ENCODE measurements around the gene PAX4. TPM values are rescaled to one million over a fixed set of nuclear protein-coding genes. Genes with fewer than 3 reads are reported as not detected.

The PAX4 gene
- total RNA-seq, 1 donor from 2014 or later = not detected

GRCh38 chr7:127591189-127591588 lies 26.8 kb downstream of the PAX4 start:
- Mint-ChIP-seq H3K27ac (no peak overlapping the region), H3K36me3 (peaks cover 18% of the 10 kb centered on the region), H3K27me3 (ENCODE audit: insufficient read depth, low read depth) (peaks cover 5% of the 10 kb centered on the region), H3K9me3 (no peaks in the 10 kb centered on the region), H3K4me1 (peaks cover 13% of the 10 kb centered on the region), H3K4me3 (peak overlapping the region; percentile 58)
- H3K27me3 ChIP-seq = peaks cover 14% of the 10 kb centered on the region
- no peak overlapping the region for H3K27ac ChIP-seq
- H3K4me2 ChIP-seq = no peak overlapping the region
- H3K79me2 ChIP-seq (ENCODE audit: low read depth) = peaks cover 13% of the 10 kb centered on the region
- no peaks in the 10 kb centered on the region for H3K9me3 ChIP-seq (ENCODE audit: low read depth)
- TF ChIP-seq EZH2 (IDR thresholded peaks at IDR 0.05) = no peak
- TF ChIP-seq CTCF (IDR thresholded peaks at IDR 0.05) = no peak
- TF ChIP-seq EZH2phosphoT487 (IDR thresholded peaks at IDR 0.05) = no peak
- no peaks in the 10 kb centered on the region for H3K36me3 ChIP-seq
- peaks cover 11% of the 10 kb centered on the region for H4K20me1 ChIP-seq (ENCODE audit: low read depth)
- no peak overlapping the region for H3K9ac ChIP-seq
- no peak overlapping the region for H2AFZ ChIP-seq (replicated peaks)
- no peak overlapping the region for H3K4me3 ChIP-seq
- no peaks in the 10 kb centered on the region for H3K4me1 ChIP-seq
- DNase-seq (ENCODE audit: low spot score) = no peak
- H3F3A ChIP-seq (ENCODE audit: low read depth) = peaks cover 10% of the 10 kb centered on the region

GRCh38 chr7:127589896-127590295 lies 28.0 kb downstream of the PAX4 start:
- no peak overlapping the region for H3K4me2 ChIP-seq

GRCh38 chr7:127588697-127589482 lies 29.1 kb downstream of the PAX4 start:
- Histone ChIP-seq H3K4me1 (peaks cover 5% of the 10 kb centered on the region), H3K27ac (peak overlapping the region; percentile 14), H3K79me2 (ENCODE audit: low read depth) (peaks cover 27% of the 10 kb centered on the region), H2AFZ (replicated peaks) (peak overlapping the region; percentile 97), H3K9me3 (ENCODE audit: low read depth) (no peaks in the 10 kb centered on the region), H3K9ac (peak overlapping the region; percentile 80), H4K20me1 (ENCODE audit: low read depth) (peaks cover 19% of the 10 kb centered on the region), H3F3A (ENCODE audit: low read depth) (peaks cover 10% of the 10 kb centered on the region), H3K4me3 (peak overlapping the region; percentile 98), H3K27me3 (peaks cover 19% of the 10 kb centered on the region), H3K36me3 (no peaks in the 10 kb centered on the region), H3K4me2 (peak overlapping the region; percentile 91)
- Mint-ChIP-seq H3K27ac (peak overlapping the region; percentile 76), H3K4me1 (peaks cover 22% of the 10 kb centered on the region), H3K27me3 (ENCODE audit: insufficient read depth, low read depth) (peaks cover 3% of the 10 kb centered on the region), H3K4me3 (peak overlapping the region; percentile 96), H3K9me3 (no peaks in the 10 kb centered on the region), H3K36me3 (peaks cover 18% of the 10 kb centered on the region)
- peak; percentile 84 for DNase-seq (ENCODE audit: low spot score)
- TF ChIP-seq EZH2phosphoT487 (IDR thresholded peaks at IDR 0.05) = no peak
- TF ChIP-seq CTCF (IDR thresholded peaks at IDR 0.05) = peak; percentile 70

More at GRCh38 chr7:127589896-127590295, 28.0 kb downstream of the PAX4 start:
- Histone ChIP-seq H3K79me2 (ENCODE audit: low read depth) (peaks cover 17% of the 10 kb centered on the region), H3K9ac (no peak overlapping the region), H2AFZ (replicated peaks) (no peak overlapping the region), H3K4me1 (no peaks in the 10 kb centered on the region), H3K4me3 (no peak overlapping the region), H3K9me3 (ENCODE audit: low read depth) (no peaks in the 10 kb centered on the region), H3K27ac (no peak overlapping the region), H4K20me1 (ENCODE audit: low read depth) (peaks cover 11% of the 10 kb centered on the region), H3K27me3 (peaks cover 19% of the 10 kb centered on the region), H3F3A (ENCODE audit: low read depth) (peaks cover 10% of the 10 kb centered on the region), H3K36me3 (no peaks in the 10 kb centered on the region)
- Mint-ChIP-seq H3K4me3 (peak overlapping the region; percentile 96), H3K27me3 (ENCODE audit: insufficient read depth, low read depth) (peaks cover 3% of the 10 kb centered on the region), H3K27ac (no peak overlapping the region), H3K4me1 (peaks cover 13% of the 10 kb centered on the region), H3K36me3 (peaks cover 18% of the 10 kb centered on the region), H3K9me3 (no peaks in the 10 kb centered on the region)
- TF ChIP-seq CTCF (IDR thresholded peaks at IDR 0.05) (no peak), EZH2 (IDR thresholded peaks at IDR 0.05) (no peak), EZH2phosphoT487 (IDR thresholded peaks at IDR 0.05) (no peak)
- no peak for DNase-seq (ENCODE audit: low spot score)

Data from neural progenitor cell (in vitro differentiated cells).